Spleen (tissue), 7 donors: ENCODE measurements around the gene PNPLA1.

Source experiments
- POLR2A ChIP-seq, 3 donors: fragments of 450-650 bp; IDR thresholded peaks; one replicate each; pipeline ENCODE4 v1.5.1; 2017; ENCODE audit warnings: antibody characterized with exemption in 3 of 3, mild to moderate bottlenecking in 1 of 3
- TF ChIP-seq, protein P1 (sequence below), 11 experiments: fragments of 200-600 bp in 7 of 11; fragments of 450-650 bp in 4 of 11; sonication (generic) in 4 of 11; IDR thresholded peaks in 8 of 11; conservative IDR thresholded peaks in 3 of 11; 1 replicate in 7 of 11; 2 replicates in 4 of 11; pipeline versions ENCODE4 v1.4.0 to v1.8.0; 2016 to 2021; ENCODE audit warnings: antibody characterized with exemption in 11 of 11, inconsistent platforms in 4 of 11, mild to moderate bottlenecking in 1 of 11
- donor health status: DM: no; HTN: no; CAD: no; lungs with moderate emphysema.
- donor health status: DM: no; HTN: no; CAD: no.
- donor health status: DM: no; HTN: no; CAD: no.

DNA sequence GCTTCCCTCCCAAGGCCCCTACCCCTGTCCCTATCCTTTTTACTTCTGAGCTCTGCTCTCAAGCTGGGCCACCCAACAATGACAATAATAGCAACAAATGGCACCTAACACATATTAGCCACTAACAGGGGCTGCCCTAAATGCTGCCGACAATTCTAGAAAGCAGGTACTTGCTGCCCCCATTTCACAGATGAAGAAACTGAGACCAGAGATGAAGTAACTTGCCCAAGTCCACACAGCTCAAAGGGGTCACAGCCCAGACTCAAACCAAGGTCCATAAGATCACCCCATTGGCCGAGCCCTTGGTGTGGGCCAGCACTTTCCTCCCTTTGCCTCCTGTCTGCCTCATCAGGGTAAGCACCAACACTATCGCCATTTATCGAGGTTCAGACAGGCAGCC is 54.9 kb downstream of the PNPLA1 start:
- TF ChIP-seq, protein P1, sequence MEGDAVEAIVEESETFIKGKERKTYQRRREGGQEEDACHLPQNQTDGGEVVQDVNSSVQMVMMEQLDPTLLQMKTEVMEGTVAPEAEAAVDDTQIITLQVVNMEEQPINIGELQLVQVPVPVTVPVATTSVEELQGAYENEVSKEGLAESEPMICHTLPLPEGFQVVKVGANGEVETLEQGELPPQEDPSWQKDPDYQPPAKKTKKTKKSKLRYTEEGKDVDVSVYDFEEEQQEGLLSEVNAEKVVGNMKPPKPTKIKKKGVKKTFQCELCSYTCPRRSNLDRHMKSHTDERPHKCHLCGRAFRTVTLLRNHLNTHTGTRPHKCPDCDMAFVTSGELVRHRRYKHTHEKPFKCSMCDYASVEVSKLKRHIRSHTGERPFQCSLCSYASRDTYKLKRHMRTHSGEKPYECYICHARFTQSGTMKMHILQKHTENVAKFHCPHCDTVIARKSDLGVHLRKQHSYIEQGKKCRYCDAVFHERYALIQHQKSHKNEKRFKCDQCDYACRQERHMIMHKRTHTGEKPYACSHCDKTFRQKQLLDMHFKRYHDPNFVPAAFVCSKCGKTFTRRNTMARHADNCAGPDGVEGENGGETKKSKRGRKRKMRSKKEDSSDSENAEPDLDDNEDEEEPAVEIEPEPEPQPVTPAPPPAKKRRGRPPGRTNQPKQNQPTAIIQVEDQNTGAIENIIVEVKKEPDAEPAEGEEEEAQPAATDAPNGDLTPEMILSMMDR (IDR thresholded peaks at IDR 0.05 in 8 of 11, conservative IDR thresholded peaks at IDR 0.05 in 3 of 11): no peak
- TF ChIP-seq POLR2A (IDR thresholded peaks at IDR 0.05): no peak
